ENCODE measurements around the gene EPHX1. TPM values are rescaled to one million over a fixed set of nuclear protein-coding genes. Genes with fewer than 3 reads are reported as not detected.

EPHX1 gene
- total and polyA plus RNA-seq, 2 of the 8 experiments (the other 6 are each of a cell fraction or from before 2014, with no cell fraction given) = 45.3 to 79.1 TPM

- peak within 1 kb of the TSS; percentile 75 for H2BK5ac ChIP-seq (ENCODE audit: low read depth, low read length)
- ChIA-PET CTCF (ENCODE audit: partially characterized antibody) (interaction anchor here (0.6 to 21.3 kb wide), 24 partner anchors 9 to 407 kb away, joined by 3 to 406 read pairs (median 4); partner anchors contain the start of gene SRP9), POLR2A (ENCODE audit: partially characterized antibody) (interaction anchor here (0.7 to 4.9 kb wide), 20 partner anchors 9 to 229 kb away, joined by 3 to 63 read pairs (median 4); partner anchors contain the start of genes ENAH, LEFTY1, LEFTY2 and PYCR2)
- H3K79me2 ChIP-seq (ENCODE audit: control insufficient read depth in 1 of 2, insufficient read depth in 2 of 2, low read length in 2 of 2) = peaks cover 0 to 13% of the 10 kb centered on the region in 2 experiments; a peak in 2 of 4 replicates
- H3K18ac ChIP-seq (ENCODE audit: extremely low read depth, low read length) = peak within 1 kb of the TSS; percentile 83
- no peak within 1 kb of the TSS for H2BK120ac ChIP-seq (replicated peaks; ENCODE audit: low read depth, low read length)
- peak within 1 kb of the TSS; percentile 50; the same call in 1 of the 2 replicates for H2BK12ac ChIP-seq (ENCODE audit: low read depth, low read length)
- H3K4me3 ChIP-seq (ENCODE audit: extremely low read depth in 1 of 4, insufficient read depth in 2 of 4, low read depth in 3 of 4, low read length in 4 of 4) = peak within 1 kb of the TSS; percentile 53 to 92 (median 78)
- no peak within 1 kb of the TSS for H3K23ac ChIP-seq (ENCODE audit: insufficient read length)
- no peak within 1 kb of the TSS for H3K14ac ChIP-seq (ENCODE audit: insufficient read length)
- H3K4me2 ChIP-seq (ENCODE audit: insufficient read depth in 1 of 2, low read depth in 2 of 2, low read length in 2 of 2) = peak within 1 kb of the TSS; percentile 76 to 90
- H3K9me3 ChIP-seq (ENCODE audit: insufficient read depth in 2 of 2, low read depth in 1 of 2, low read length in 1 of 2) = no peaks in the 10 kb centered on the region
- H2AFZ ChIP-seq (ENCODE audit: low read length) = peak within 1 kb of the TSS; percentile 46; the same call in 1 of the 2 replicates
- peaks cover 13% of the 10 kb centered on the region; the same call in 1 of the 2 replicates for H3K79me1 ChIP-seq (ENCODE audit: low read depth, low read length)
- peaks cover 9 to 22% (median 16%) of the 10 kb centered on the region in 4 experiments for H3K4me1 ChIP-seq (replicated peaks in 1 of 4; ENCODE audit: control insufficient read depth in 3 of 4, insufficient read depth in 4 of 4, low read length in 3 of 4)
- peak within 1 kb of the TSS; percentile 77 for H4K91ac ChIP-seq (replicated peaks; ENCODE audit: insufficient read length, low read length)
- WGBS, 2 experiments (ENCODE audit: extremely low coverage in 1 of 2, insufficient coverage in 1 of 2, insufficient read length in 1 of 2, insufficient replicate concordance in 2 of 2, low coverage in 1 of 2, low lambda C conversion rate in 2 of 2, missing lambda C conversion rate in 1 of 2) = 2% methylated on average over 43 of the region's 64 CpGs; no CpG with 5 or more reads in 1 of the 2 experiments
- peak; percentile 75 to 96 for DNase-seq (ENCODE audit: low read depth in 1 of 2, low spot score in 2 of 2)
- H2BK20ac ChIP-seq (ENCODE audit: low read length) = 0 out of 2 replicates have a peak within 1 kb of the TSS, but pooled peaks have one; percentile 40
- peaks cover 2 to 10% of the 10 kb centered on the region in 2 experiments for H4K20me1 ChIP-seq (replicated peaks in 1 of 2; ENCODE audit: control insufficient read depth in 1 of 2, insufficient read depth in 2 of 2, low read length in 2 of 2)
- peak within 1 kb of the TSS; percentile 91 for H3K4ac ChIP-seq (replicated peaks; ENCODE audit: insufficient read length, low read depth, low read length)
- H3K27me3 ChIP-seq (replicated peaks in 1 of 4; ENCODE audit: control insufficient read depth in 3 of 4, extremely low read depth in 1 of 4, insufficient read depth in 3 of 4, low read length in 3 of 4) = peaks cover 0 to 15% (median 7%) of the 10 kb centered on the region in 4 experiments; a peak in 4 of 7 replicates
- peak within 1 kb of the TSS; percentile 82 for H4K8ac ChIP-seq (ENCODE audit: extremely low read depth, insufficient read depth, low read length)
- peaks cover 9% of the 10 kb centered on the region; the same call in 1 of the 2 replicates for H3K23me2 ChIP-seq (ENCODE audit: low read depth, low read length)
- no peaks in the 10 kb centered on the region; a peak in 1 of 8 replicates for H3K36me3 ChIP-seq (ENCODE audit: control insufficient read depth in 2 of 4, insufficient read depth in 4 of 4, low read length in 3 of 4)
- H3K9ac ChIP-seq (replicated peaks in 1 of 4; ENCODE audit: extremely low read depth in 1 of 4, low read depth in 3 of 4, low read length in 3 of 4) = peak within 1 kb of the TSS; percentile 23 to 56 (median 52); a peak in 6 of 7 replicates
- peak within 1 kb of the TSS; percentile 81 for H3K56ac ChIP-seq (replicated peaks; ENCODE audit: insufficient read length, low read depth, low read length)
- no peak for FAIRE-seq
- no peak within 1 kb of the TSS for H2AK5ac ChIP-seq (ENCODE audit: low read depth, low read length)
- H2BK15ac ChIP-seq (ENCODE audit: low read length) = peak within 1 kb of the TSS; percentile 93; the same call in 1 of the 2 replicates
- peak within 1 kb of the TSS; percentile 62 for H4K5ac ChIP-seq (ENCODE audit: insufficient read length, low read depth, low read length)
- peak within 1 kb of the TSS; percentile 16; the same call in 1 of the 2 replicates for H3K27ac ChIP-seq (ENCODE audit: low read depth, low read length)
- TF ChIP-seq FOSL1 (IDR thresholded peaks at IDR 0.05; ENCODE audit: insufficient read depth, low read depth, low read length) (no peak), BACH1 (IDR thresholded peaks at IDR 0.05; ENCODE audit: low read length) (no peak), TEAD4 (IDR thresholded peaks at IDR 0.05; ENCODE audit: low read depth, low read length) (0 out of 2 replicates have a peak, but pooled peaks have one; percentile 24), CEBPB (IDR thresholded peaks at IDR 0.05; ENCODE audit: low read depth, low read length) (no peak), CTBP2 (IDR thresholded peaks at IDR 0.05; ENCODE audit: borderline replicate concordance, insufficient read depth, insufficient read length, low read length) (no peak), POLR2A (IDR thresholded peaks at IDR 0.05; ENCODE audit: control extremely low read depth in 1 of 2, low read depth in 2 of 2, low read length in 2 of 2) (peak in 1 of 2 experiments; percentile 71; a peak in 2 of 3 replicates), ASH2L (IDR thresholded peaks at IDR 0.05; ENCODE audit: low read length) (peak; percentile 87), KDM5A (IDR thresholded peaks at IDR 0.05; ENCODE audit: low read length) (no peak), NRF1 (IDR thresholded peaks at IDR 0.05; ENCODE audit: low read depth, low read length) (peak; percentile 88), RBBP5 (IDR thresholded peaks at IDR 0.05; ENCODE audit: borderline replicate concordance, low read depth, low read length) (peak; percentile 92), HDAC2 (IDR thresholded peaks at IDR 0.05; ENCODE audit: borderline replicate concordance in 1 of 2, low read depth in 2 of 2, low read length in 2 of 2) (peak in 1 of 2 experiments; percentile 52; a peak in 1 of 4 replicates)
These were observed 72.2 kb downstream of the EPHX1 start, which contains the start of gene TMEM63A for GRCh38 chr1:225881959-225882693. TMEM63A (minus strand) TSS chr1:225882380; CDS start chr1:225877580, 4,800 bp downstream.
